ENCODE results near the gene ALX1.
"Not testable (repeated sequence)": the region's sequence is repeated elsewhere in the genome, so short reads cannot be mapped to it uniquely, and the experiment has no call there.

DNA sequence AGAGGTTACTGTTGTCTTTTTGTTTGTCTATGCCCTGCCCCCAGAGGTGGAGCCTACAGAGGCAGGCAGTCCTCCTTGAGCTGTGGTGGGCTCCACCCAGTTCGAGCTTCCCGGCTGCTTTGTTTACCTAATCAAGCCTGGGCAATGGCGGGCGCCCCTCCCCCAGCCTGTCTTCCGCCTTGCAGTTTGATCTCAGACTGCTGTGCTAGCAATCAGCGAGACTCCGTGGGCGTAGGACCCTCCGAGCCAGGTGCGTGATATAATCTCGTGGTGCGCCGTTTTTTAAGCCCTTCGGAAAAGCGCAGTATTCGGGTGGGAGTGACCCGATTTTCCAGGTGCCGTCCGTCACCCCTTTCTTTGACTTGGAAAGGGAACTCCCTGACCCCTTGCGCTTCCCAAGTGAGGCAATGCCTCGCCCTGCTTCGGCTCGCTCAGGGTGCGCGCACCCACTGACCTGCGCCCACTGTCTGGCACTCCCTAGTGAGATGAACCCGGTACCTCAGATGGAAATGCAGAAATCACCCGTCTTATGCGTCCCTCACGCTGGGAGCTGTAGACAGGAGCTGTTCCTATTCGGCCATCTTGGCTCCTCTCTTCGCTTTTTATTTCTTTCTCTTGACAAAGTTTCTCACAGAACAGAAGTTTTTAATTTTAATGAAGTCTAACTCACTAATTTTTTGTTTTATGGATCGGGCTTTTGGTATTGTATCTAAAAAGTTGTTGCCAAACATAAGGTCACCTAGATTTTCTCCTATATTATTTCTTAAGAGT is 38.0 kb downstream of the ALX1 start:
- not testable (repeated sequence) for TF ChIP-seq CTCF, POLR2A (IDR thresholded peaks at IDR 0.05)
